HCT116 (cell line): Measurements from ENCODE around the gene MTF2. TPM values are rescaled to one million over a fixed set of nuclear protein-coding genes. Genes with fewer than 3 reads are reported as not detected.

Experiments used
- ATAC-seq: fragments of 200-7000 bp; cut with Tn5 transposase; 2 replicates; pipeline ENCODE4 v1.9.1; 2020; ENCODE audit warnings: mild to moderate bottlenecking, moderate library complexity
- BruUV-seq: library from RNA; stranded (reverse); fragments of 400-500 nt; replicated peaks from 2 replicates; lab custom pipeline; 2021; lab: Mats Ljungman, UMichigan
- CTCF ChIA-PET: fragments of 300-600 bp; sonication (Branson Sonifier 250); formaldehyde crosslinking; loops from one replicate; lab custom pipeline; 2021; ENCODE audit warnings: antibody characterized with exemption; lab: Charles Lee
- POLR2A ChIA-PET: fragments of 300-600, 350-600 bp; sonication (Branson Sonifier 250); formaldehyde crosslinking; loops from one replicate; lab custom pipeline; 2021; ENCODE audit warnings: antibody characterized with exemption; lab: Charles Lee
- RAD21 ChIA-PET, 2 experiments: fragments of 300-600 bp; sonication (Branson Sonifier 250); formaldehyde crosslinking; loops; one replicate each; lab custom pipeline; 2023; ENCODE audit warnings: low total read pairs in 2 of 2; ENCODE audit not compliant: uncharacterized antibody in 2 of 2, unreplicated experiment in 2 of 2, low non-redundant PET in 1 of 2; lab: Charles Lee
- DNase-seq: peaks from one replicate; pipeline ENCODE4 v3.0.0-alpha.2; 2010; ENCODE audit warnings: low read depth, low spot score
- H2AFZ ChIP-seq: fragments of 200-600 bp; shearing (Covaris generic), sonication (generic); 2 replicates; pipeline ENCODE4 v1.6.1; 2017; ENCODE audit warnings: low read depth, mixed run types, mixed read lengths, antibody characterized with exemption, low read length; ENCODE audit not compliant: poor library complexity, severe bottlenecking
- H3K27ac ChIP-seq: 2 replicates; pipeline ENCODE4 v1.5.1; 2012; ENCODE audit warnings: low read depth, low read length
- H3K27me3 ChIP-seq: fragments of 200-600 bp; sonication (generic); 2 replicates; pipeline ENCODE4 v1.6.1; 2016; ENCODE audit warnings: mixed run types, low read length, mixed read lengths; ENCODE audit not compliant: insufficient read depth
- H3K36me3 ChIP-seq, 2 experiments: fragments of 200-500 bp in 1 of 2; fragments of 200-600 bp in 1 of 2; sonication (Bioruptor generic) in 1 of 2; sonication (generic) in 1 of 2; 2 replicates each; pipeline versions ENCODE4 v1.5.1 to v1.6.1; 2014 to 2016; ENCODE audit warnings: low read length in 2 of 2, inconsistent platforms in 1 of 2, mixed read lengths in 1 of 2, mixed run types in 1 of 2; ENCODE audit not compliant: insufficient read depth in 2 of 2, control insufficient read depth in 1 of 2
- H3K4me1 ChIP-seq, 2 experiments: fragments of 200-600 bp in 1 of 2; sonication (generic) in 1 of 2; 2 replicates each; pipeline versions ENCODE4 v1.5.1 to v1.6.1; 2012 to 2017; ENCODE audit warnings: low read length in 2 of 2, inconsistent platforms in 1 of 2, mild to moderate bottlenecking in 1 of 2, mixed read lengths in 1 of 2, mixed run types in 1 of 2, moderate library complexity in 1 of 2; ENCODE audit not compliant: insufficient read depth in 2 of 2, control insufficient read depth in 1 of 2
- H3K4me2 ChIP-seq: fragments of 200-600 bp; sonication (generic); 2 replicates; pipeline ENCODE4 v1.6.1; 2017; ENCODE audit warnings: mixed run types, low read length, mixed read lengths
- H3K4me3 ChIP-seq, 2 experiments: fragments of 200-600 bp in 1 of 2; sonication (generic) in 1 of 2; replicated peaks in 1 of 2; 2 replicates each; pipeline ENCODE4 v1.5.1; 2011 to 2016; ENCODE audit warnings: low read length in 2 of 2, control low read depth in 1 of 2, low read depth in 1 of 2, mild to moderate bottlenecking in 1 of 2, mixed read lengths in 1 of 2, mixed run types in 1 of 2
- H3K79me2 ChIP-seq: fragments of 200-600 bp; sonication (generic); 2 replicates; pipeline ENCODE4 v1.6.1; 2017; ENCODE audit warnings: mild to moderate bottlenecking, mixed run types, low read length, moderate library complexity, mixed read lengths; ENCODE audit not compliant: insufficient read depth
- H3K9ac ChIP-seq: fragments of 200-600 bp; sonication (generic); 2 replicates; pipeline ENCODE4 v1.6.1; 2016; ENCODE audit warnings: low read length, mixed read lengths
- H3K9me2 ChIP-seq: fragments of 200-600 bp; sonication (generic), shearing (Covaris generic); 2 replicates; pipeline ENCODE4 v1.6.1; 2017; ENCODE audit warnings: mixed run types, mild to moderate bottlenecking, moderate library complexity; ENCODE audit not compliant: insufficient read depth
- H3K9me3 ChIP-seq, 2 experiments: fragments of 200-500 bp in 1 of 2; fragments of 200-600 bp in 1 of 2; sonication (Bioruptor generic) in 1 of 2; sonication (generic) in 1 of 2; 2 replicates each; pipeline ENCODE4 v1.6.1; 2014 to 2017; ENCODE audit warnings: low read length in 2 of 2, mixed read lengths in 2 of 2, inconsistent platforms in 1 of 2, low read depth in 1 of 2, mild to moderate bottlenecking in 1 of 2, mixed run types in 1 of 2, moderate library complexity in 1 of 2; ENCODE audit not compliant: control insufficient read depth in 1 of 2, insufficient read depth in 1 of 2
- H4K20me1 ChIP-seq: fragments of 200-600 bp; sonication (generic), shearing (Covaris generic); 2 replicates; pipeline ENCODE4 v1.6.1; 2017; ENCODE audit warnings: mixed run types, mild to moderate bottlenecking, moderate library complexity; ENCODE audit not compliant: insufficient read depth
- CEBPB ChIP-seq: IDR thresholded peaks from 2 replicates; pipeline ENCODE4 v1.6.1; 2012; ENCODE audit warnings: low read depth
- ELF1 ChIP-seq: IDR thresholded peaks from 2 replicates; pipeline ENCODE4 v1.6.1; 2012; ENCODE audit warnings: low read depth, borderline replicate concordance
- EZH2 ChIP-seq: fragments of 200-600 bp; sonication (generic); IDR thresholded peaks from 2 replicates; pipeline ENCODE4 v1.6.1; 2017; ENCODE audit warnings: antibody characterized with exemption, mixed run types
- EZH2phosphoT487 ChIP-seq: fragments of 200-600 bp; IDR thresholded peaks from 2 replicates; pipeline ENCODE4 v1.6.1; 2018; ENCODE audit warnings: antibody characterized with exemption, borderline replicate concordance
- MAX ChIP-seq: IDR thresholded peaks from 2 replicates; pipeline ENCODE4 v1.6.1; 2012
- POLR2AphosphoS5 ChIP-seq: IDR thresholded peaks from 2 replicates; pipeline ENCODE4 v1.6.1; 2011; ENCODE audit warnings: mild to moderate bottlenecking, low read depth, low read length, moderate library complexity
- RAD21 ChIP-seq: IDR thresholded peaks from 2 replicates; pipeline ENCODE4 v1.6.1; 2012; ENCODE audit warnings: low read depth, mild to moderate bottlenecking
- SRF ChIP-seq: IDR thresholded peaks from 2 replicates; pipeline ENCODE4 v1.6.1; 2012; ENCODE audit warnings: low read depth
- TCF7L2 ChIP-seq: IDR thresholded peaks from 2 replicates; pipeline ENCODE4 v1.7.0; 2011; ENCODE audit warnings: borderline replicate concordance, inconsistent platforms; ENCODE audit not compliant: insufficient read depth, insufficient read length; ENCODE audit errors: extremely low read depth
- ZNF274 ChIP-seq: fragments of 200-500 bp; sonication (Bioruptor generic); IDR thresholded peaks from 2 replicates; pipeline ENCODE4 v1.6.1; 2014; ENCODE audit warnings: mild to moderate bottlenecking, low read depth, low read length, inconsistent platforms
- intact Hi-C: fragments of 100-400 bp; cut with micrococcal nuclease; formaldehyde crosslinking; loops from 2 replicates; pipeline ENCODE4 v1.10.0; 2022
- total RNA-seq: library from RNA; stranded (reverse); gene quantifications from one replicate; pipeline ENCODE4 v1.2.1, GENCODE V29; 2021; ENCODE audit not compliant: unreplicated experiment
- TF ChIP-seq, protein P1 (sequence below): IDR thresholded peaks from 2 replicates; pipeline ENCODE4 v1.6.1; 2011; ENCODE audit warnings: mild to moderate bottlenecking, low read length, moderate library complexity; ENCODE audit not compliant: insufficient replicate concordance; ENCODE audit errors: extremely low read depth
- TF ChIP-seq, protein P2 (sequence below), 3 experiments: fragments of 200-600 bp in 1 of 3; sonication (generic) in 1 of 3; IDR thresholded peaks in 2 of 3; conservative IDR thresholded peaks in 1 of 3; 2 replicates each; pipeline ENCODE4 v1.5.1; 2012 to 2017; ENCODE audit warnings: low read depth in 2 of 3, low read length in 2 of 3, antibody characterized with exemption in 1 of 3, borderline replicate concordance in 1 of 3, control low read depth in 1 of 3, mild to moderate bottlenecking in 1 of 3, mixed read lengths in 1 of 3, mixed run types in 1 of 3, moderate library complexity in 1 of 3; ENCODE audit not compliant: insufficient read depth in 1 of 3
- TF ChIP-seq, protein P3 (sequence below): IDR thresholded peaks from 2 replicates; pipeline ENCODE4 v1.6.1; 2012

The MTF2 gene
- total RNA-seq, 1 experiment from 2014 or later = 45.5 TPM

DNA sequence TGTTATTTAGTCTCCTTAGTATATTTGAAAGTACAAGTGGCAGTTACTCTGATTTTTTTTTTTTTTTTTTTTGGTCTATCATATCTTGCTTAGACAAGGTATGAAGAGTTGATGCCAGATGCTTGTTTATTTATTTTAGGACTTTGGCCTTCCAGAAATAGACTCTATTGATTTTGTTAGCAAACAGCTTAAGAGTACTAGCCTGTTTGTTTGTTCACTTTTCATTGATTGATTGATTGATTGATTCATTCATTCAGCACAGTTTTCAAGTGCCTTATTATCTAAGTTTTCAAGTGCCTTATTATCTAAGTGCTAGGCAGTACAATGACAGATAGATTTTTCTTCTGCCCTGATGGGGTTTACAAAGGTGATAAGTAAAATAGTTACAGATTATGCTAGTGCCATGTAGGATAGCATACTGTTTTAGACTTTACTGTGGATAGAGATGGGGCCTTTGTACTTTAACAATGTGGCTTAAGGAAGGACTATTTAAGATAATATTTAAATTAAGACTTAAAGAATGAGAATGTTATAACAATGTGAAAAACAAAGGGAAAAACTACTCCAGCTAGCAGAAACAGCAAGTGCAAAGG, 50.5 kb downstream of the MTF2 start (continued):
- TF ChIP-seq, protein P1, sequence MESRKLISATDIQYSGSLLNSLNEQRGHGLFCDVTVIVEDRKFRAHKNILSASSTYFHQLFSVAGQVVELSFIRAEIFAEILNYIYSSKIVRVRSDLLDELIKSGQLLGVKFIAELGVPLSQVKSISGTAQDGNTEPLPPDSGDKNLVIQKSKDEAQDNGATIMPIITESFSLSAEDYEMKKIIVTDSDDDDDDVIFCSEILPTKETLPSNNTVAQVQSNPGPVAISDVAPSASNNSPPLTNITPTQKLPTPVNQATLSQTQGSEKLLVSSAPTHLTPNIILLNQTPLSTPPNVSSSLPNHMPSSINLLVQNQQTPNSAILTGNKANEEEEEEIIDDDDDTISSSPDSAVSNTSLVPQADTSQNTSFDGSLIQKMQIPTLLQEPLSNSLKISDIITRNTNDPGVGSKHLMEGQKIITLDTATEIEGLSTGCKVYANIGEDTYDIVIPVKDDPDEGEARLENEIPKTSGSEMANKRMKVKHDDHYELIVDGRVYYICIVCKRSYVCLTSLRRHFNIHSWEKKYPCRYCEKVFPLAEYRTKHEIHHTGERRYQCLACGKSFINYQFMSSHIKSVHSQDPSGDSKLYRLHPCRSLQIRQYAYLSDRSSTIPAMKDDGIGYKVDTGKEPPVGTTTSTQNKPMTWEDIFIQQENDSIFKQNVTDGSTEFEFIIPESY = no peak
- TF ChIP-seq, protein P2, sequence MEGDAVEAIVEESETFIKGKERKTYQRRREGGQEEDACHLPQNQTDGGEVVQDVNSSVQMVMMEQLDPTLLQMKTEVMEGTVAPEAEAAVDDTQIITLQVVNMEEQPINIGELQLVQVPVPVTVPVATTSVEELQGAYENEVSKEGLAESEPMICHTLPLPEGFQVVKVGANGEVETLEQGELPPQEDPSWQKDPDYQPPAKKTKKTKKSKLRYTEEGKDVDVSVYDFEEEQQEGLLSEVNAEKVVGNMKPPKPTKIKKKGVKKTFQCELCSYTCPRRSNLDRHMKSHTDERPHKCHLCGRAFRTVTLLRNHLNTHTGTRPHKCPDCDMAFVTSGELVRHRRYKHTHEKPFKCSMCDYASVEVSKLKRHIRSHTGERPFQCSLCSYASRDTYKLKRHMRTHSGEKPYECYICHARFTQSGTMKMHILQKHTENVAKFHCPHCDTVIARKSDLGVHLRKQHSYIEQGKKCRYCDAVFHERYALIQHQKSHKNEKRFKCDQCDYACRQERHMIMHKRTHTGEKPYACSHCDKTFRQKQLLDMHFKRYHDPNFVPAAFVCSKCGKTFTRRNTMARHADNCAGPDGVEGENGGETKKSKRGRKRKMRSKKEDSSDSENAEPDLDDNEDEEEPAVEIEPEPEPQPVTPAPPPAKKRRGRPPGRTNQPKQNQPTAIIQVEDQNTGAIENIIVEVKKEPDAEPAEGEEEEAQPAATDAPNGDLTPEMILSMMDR (IDR thresholded peaks at IDR 0.05 in 2 of 3, conservative IDR thresholded peaks at IDR 0.05 in 1 of 3; ENCODE audit: borderline replicate concordance in 1 of 3, insufficient read depth in 1 of 3, low read depth in 2 of 3, low read length in 2 of 3) = no peak
- TF ChIP-seq, all 23 proteins: peak for 0

- CTCF ChIA-PET = no interaction called here
- no peak overlapping the region for H2AFZ ChIP-seq
- H3K4me2 ChIP-seq = no peak overlapping the region
- no TSS peak for BruUV-seq
- no peak for ATAC-seq
- H3K9ac ChIP-seq = no peak overlapping the region
- no peaks in the 10 kb centered on the region for H3K9me3 ChIP-seq
- POLR2A ChIA-PET = no interaction called here
- no peaks in the 10 kb centered on the region for H3K9me2 ChIP-seq
- H3K27me3 ChIP-seq = no peaks in the 10 kb centered on the region
- H3K4me3 ChIP-seq = no peak overlapping the region
- TF ChIP-seq TCF7L2 = no peak
- no peak for TF ChIP-seq RAD21
- no peak for TF ChIP-seq POLR2AphosphoS5
- no peak for TF ChIP-seq SRF
- TF ChIP-seq MAX = no peak
- no peak for TF ChIP-seq ZNF274
- no peak for TF ChIP-seq CEBPB
- no peak for TF ChIP-seq EZH2
- TF ChIP-seq, protein P1 = no peak
- TF ChIP-seq ELF1 = no peak
- TF ChIP-seq, protein P3, sequence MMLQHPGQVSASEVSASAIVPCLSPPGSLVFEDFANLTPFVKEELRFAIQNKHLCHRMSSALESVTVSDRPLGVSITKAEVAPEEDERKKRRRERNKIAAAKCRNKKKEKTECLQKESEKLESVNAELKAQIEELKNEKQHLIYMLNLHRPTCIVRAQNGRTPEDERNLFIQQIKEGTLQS = no peak
- no peak for TF ChIP-seq EZH2phosphoT487
- H3K27ac ChIP-seq = no peak overlapping the region
- no peaks in the 10 kb centered on the region for H3K79me2 ChIP-seq
- peaks cover 19 to 24% of the 10 kb centered on the region in 2 experiments; a peak in 3 of 4 replicates for H3K36me3 ChIP-seq
- intact Hi-C loops = no loop called here
- no peaks in the 10 kb centered on the region for H3K4me1 ChIP-seq
- RAD21 ChIA-PET = no interaction called here
- DNase-seq = no peak
- H4K20me1 ChIP-seq = no peaks in the 10 kb centered on the region
Measured at GRCh38 chr1:93132638-93133037, 53.6 kb downstream of the MTF2 start.
